ENCODE data around the gene MUSK.

- no peak for TF ChIP-seq POLR2A (IDR thresholded peaks at IDR 0.05)
- no peak for TF ChIP-seq CTCF (IDR thresholded peaks at IDR 0.05)
These were observed 145.6 kb downstream of the MUSK start for GRCh38 chr9:110814159-110814558.
